K562 (cell line): Measurements from ENCODE around the gene ZBTB9. TPM values are rescaled to one million over a fixed set of nuclear protein-coding genes. Genes with fewer than 3 reads are reported as not detected.
A peak's percentile ranks its signal among the peaks of the same experiment; 100 is the strongest.

Experiments used
- HDAC3 ChIP-seq: fragments of 450-650 bp; IDR thresholded peaks from 2 replicates; pipeline ENCODE4 v1.6.1; 2018; ENCODE audit warnings: borderline replicate concordance, mild to moderate bottlenecking, moderate library complexity; ENCODE audit not compliant: partially characterized antibody
- NFIC ChIP-seq: fragments of 450-650 bp; IDR thresholded peaks from 2 replicates; pipeline ENCODE4 v1.6.1; 2017; ENCODE audit warnings: mild to moderate bottlenecking, inconsistent platforms
- POLR2B ChIP-seq: fragments of 450-650 bp; IDR thresholded peaks from 2 replicates; pipeline ENCODE4 v1.6.1; 2018; ENCODE audit warnings: low read depth; ENCODE audit not compliant: partially characterized antibody
- SIN3A ChIP-seq, 2 experiments: fragments of 150-350 bp in 1 of 2; IDR thresholded peaks; 2 replicates each; pipeline ENCODE4 v1.6.1; 2011 to 2016; ENCODE audit warnings: borderline replicate concordance in 2 of 2, low read depth in 2 of 2, low read length in 2 of 2, mild to moderate bottlenecking in 2 of 2, moderate library complexity in 2 of 2; ENCODE audit not compliant: control insufficient read depth in 1 of 2
- SLC30A9 ChIP-seq: fragments of 250-450 bp; sonication (Bioruptor Pico); IDR thresholded peaks from 2 replicates; pipeline ENCODE4 v1.8.0; 2022; ENCODE audit warnings: mild to moderate bottlenecking, moderate library complexity
- STAT5B ChIP-seq: fragments of 250-450 bp; sonication (Bioruptor Pico); IDR thresholded peaks from 2 replicates; pipeline ENCODE4 v1.8.0; 2021; ENCODE audit warnings: mild to moderate bottlenecking, inconsistent platforms
- ZNF217 ChIP-seq: sonication (generic); formaldehyde crosslinking; IDR thresholded peaks from 2 replicates; pipeline ENCODE4 v1.8.0; 2022; ENCODE audit warnings: mild to moderate bottlenecking, missing genetic modification reagents
- ZNF282 ChIP-seq: sonication (generic); formaldehyde crosslinking; IDR thresholded peaks from 2 replicates; pipeline ENCODE4 v1.8.1; 2023; ENCODE audit warnings: missing genetic modification reagents
- ZNF696 ChIP-seq: fragments of 250-450 bp; sonication (Bioruptor Pico); conservative IDR thresholded peaks from 2 replicates; pipeline ENCODE4 v1.4.0; 2020; ENCODE audit warnings: mild to moderate bottlenecking, moderate library complexity
- polyA plus RNA-seq, 8 experiments: library from polyadenylated mRNA; depleted of rRNA in 4 of 8; stranded (reverse) in 5 of 8; unstranded in 3 of 8; fragments of >200 nt; fragmentation: Nextera tagmentation in 2 of 8; fragmentation: Illumina TruSeq in 1 of 8; extraction: Ambion mirVana in 2 of 8; extraction: Trizol in 1 of 8; gene quantifications; 2 replicates each; pipeline versions ENCODE4 v1.2.1 to v1.2.3, GENCODE V29; 2011 to 2014; ENCODE audit warnings: inconsistent platforms in 1 of 8, missing spikeins in 1 of 8
- total RNA-seq, 7 experiments: library from RNA; depleted of rRNA in 6 of 7; stranded (reverse); fragments of >200 nt in 6 of 7; fragmentation: Illumina TruSeq in 2 of 7; extraction: Trizol in 2 of 7; gene quantifications; 2 replicates each; pipeline versions ENCODE4 v1.2.1 to v1.2.3, GENCODE V29; 2011 to 2021; ENCODE audit warnings: low replicate concordance in 1 of 7
- TF ChIP-seq, protein P1 (sequence below): sonication (generic); formaldehyde crosslinking; IDR thresholded peaks from 2 replicates; pipeline ENCODE4 v1.8.0; 2022; ENCODE audit warnings: mild to moderate bottlenecking, missing genetic modification reagents, borderline replicate concordance
- TF ChIP-seq, protein P2 (sequence below): IDR thresholded peaks from 2 replicates; pipeline ENCODE4 v1.6.1; 2011; ENCODE audit warnings: borderline replicate concordance, low read depth, mild to moderate bottlenecking, moderate library complexity, low read length; ENCODE audit not compliant: insufficient read depth, poor library complexity, severe bottlenecking
- TF ChIP-seq, protein P3 (sequence below): fragments of 450-650 bp; IDR thresholded peaks from 2 replicates; pipeline ENCODE4 v1.6.1; 2017; ENCODE audit warnings: antibody characterized with exemption, mild to moderate bottlenecking
- TF ChIP-seq, protein P4 (sequence below): fragments of 250-450 bp; sonication (Bioruptor Pico); IDR thresholded peaks from 2 replicates; pipeline ENCODE4 v1.8.0; 2021; ENCODE audit warnings: mild to moderate bottlenecking, moderate library complexity
- TF ChIP-seq, protein P5 (sequence below): IDR thresholded peaks from 2 replicates; pipeline ENCODE4 v1.6.1; 2011; ENCODE audit not compliant: insufficient read length; ENCODE audit errors: extremely low read depth

Gene ZBTB9
- total and polyA plus RNA-seq, 9 of the 15 experiments (the other 6 are each of a cell fraction or from before 2014, with no cell fraction given): 1.9 to 19.5 (median 10.4) TPM

DNA sequence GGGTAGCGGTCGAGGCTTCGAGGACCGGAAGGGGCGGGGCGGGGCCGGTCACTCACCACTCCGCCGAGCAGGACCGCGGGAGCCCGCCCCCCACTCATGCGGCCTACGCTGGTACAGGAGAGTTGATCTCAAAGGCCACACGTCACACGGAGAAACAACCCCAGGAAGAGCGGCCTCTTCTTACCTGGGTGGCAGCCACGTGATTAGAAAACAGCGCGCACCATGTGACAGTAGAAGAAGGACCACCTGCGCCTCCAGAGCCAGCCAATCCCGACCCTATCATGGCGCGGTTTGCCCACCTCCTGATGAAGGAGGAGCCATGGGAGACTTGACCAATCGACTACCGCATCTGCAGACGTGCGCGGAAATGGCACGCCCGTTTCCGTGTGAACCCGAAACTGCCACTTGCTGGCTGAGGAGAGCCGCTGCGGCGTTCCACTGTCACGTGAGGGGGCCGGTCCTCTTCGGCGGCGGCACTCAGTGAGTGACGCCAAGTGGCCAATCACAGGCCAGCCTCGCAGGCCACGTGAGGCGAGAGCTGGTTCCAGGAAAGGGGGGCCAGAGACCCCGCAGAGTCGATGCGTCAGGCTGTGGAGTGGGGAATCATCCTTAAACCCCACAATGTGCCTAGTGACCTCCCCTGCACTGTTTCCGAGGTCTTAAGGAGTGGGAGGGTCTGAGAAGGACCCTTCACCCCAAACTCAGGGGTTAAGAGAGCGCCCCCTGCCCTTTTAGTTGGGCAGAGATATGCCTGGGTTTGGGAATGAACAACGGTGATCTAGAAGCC, 36.3 kb upstream of the ZBTB9 start, which contains the start of gene CUTA (continued):
- TF ChIP-seq, protein P1, sequence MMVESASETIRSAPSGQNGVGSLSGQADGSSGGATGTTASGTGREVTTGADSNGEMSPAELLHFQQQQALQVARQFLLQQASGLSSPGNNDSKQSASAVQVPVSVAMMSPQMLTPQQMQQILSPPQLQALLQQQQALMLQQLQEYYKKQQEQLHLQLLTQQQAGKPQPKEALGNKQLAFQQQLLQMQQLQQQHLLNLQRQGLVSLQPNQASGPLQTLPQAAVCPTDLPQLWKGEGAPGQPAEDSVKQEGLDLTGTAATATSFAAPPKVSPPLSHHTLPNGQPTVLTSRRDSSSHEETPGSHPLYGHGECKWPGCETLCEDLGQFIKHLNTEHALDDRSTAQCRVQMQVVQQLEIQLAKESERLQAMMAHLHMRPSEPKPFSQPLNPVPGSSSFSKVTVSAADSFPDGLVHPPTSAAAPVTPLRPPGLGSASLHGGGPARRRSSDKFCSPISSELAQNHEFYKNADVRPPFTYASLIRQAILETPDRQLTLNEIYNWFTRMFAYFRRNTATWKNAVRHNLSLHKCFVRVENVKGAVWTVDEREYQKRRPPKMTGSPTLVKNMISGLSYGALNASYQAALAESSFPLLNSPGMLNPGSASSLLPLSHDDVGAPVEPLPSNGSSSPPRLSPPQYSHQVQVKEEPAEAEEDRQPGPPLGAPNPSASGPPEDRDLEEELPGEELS (CRISPR knock-in tag): no peak
- TF ChIP-seq ZNF282 (CRISPR knock-in tag): no peak
- TF ChIP-seq STAT5B: no peak
- TF ChIP-seq NFIC: peak; percentile 56; the same call in 1 of the 2 replicates
- TF ChIP-seq ZNF696 (CRISPR knock-in tag): no peak
- TF ChIP-seq ZNF217: no peak
- TF ChIP-seq, protein P2, sequence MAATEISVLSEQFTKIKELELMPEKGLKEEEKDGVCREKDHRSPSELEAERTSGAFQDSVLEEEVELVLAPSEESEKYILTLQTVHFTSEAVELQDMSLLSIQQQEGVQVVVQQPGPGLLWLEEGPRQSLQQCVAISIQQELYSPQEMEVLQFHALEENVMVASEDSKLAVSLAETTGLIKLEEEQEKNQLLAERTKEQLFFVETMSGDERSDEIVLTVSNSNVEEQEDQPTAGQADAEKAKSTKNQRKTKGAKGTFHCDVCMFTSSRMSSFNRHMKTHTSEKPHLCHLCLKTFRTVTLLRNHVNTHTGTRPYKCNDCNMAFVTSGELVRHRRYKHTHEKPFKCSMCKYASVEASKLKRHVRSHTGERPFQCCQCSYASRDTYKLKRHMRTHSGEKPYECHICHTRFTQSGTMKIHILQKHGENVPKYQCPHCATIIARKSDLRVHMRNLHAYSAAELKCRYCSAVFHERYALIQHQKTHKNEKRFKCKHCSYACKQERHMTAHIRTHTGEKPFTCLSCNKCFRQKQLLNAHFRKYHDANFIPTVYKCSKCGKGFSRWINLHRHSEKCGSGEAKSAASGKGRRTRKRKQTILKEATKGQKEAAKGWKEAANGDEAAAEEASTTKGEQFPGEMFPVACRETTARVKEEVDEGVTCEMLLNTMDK: peak; percentile 75
- TF ChIP-seq, protein P3, sequence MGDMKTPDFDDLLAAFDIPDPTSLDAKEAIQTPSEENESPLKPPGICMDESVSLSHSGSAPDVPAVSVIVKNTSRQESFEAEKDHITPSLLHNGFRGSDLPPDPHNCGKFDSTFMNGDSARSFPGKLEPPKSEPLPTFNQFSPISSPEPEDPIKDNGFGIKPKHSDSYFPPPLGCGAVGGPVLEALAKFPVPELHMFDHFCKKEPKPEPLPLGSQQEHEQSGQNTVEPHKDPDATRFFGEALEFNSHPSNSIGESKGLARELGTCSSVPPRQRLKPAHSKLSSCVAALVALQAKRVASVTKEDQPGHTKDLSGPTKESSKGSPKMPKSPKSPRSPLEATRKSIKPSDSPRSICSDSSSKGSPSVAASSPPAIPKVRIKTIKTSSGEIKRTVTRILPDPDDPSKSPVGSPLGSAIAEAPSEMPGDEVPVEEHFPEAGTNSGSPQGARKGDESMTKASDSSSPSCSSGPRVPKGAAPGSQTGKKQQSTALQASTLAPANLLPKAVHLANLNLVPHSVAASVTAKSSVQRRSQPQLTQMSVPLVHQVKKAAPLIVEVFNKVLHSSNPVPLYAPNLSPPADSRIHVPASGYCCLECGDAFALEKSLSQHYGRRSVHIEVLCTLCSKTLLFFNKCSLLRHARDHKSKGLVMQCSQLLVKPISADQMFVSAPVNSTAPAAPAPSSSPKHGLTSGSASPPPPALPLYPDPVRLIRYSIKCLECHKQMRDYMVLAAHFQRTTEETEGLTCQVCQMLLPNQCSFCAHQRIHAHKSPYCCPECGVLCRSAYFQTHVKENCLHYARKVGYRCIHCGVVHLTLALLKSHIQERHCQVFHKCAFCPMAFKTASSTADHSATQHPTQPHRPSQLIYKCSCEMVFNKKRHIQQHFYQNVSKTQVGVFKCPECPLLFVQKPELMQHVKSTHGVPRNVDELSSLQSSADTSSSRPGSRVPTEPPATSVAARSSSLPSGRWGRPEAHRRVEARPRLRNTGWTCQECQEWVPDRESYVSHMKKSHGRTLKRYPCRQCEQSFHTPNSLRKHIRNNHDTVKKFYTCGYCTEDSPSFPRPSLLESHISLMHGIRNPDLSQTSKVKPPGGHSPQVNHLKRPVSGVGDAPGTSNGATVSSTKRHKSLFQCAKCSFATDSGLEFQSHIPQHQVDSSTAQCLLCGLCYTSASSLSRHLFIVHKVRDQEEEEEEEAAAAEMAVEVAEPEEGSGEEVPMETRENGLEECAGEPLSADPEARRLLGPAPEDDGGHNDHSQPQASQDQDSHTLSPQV: peak; percentile 78; the same call in 1 of the 2 replicates
- peak; percentile 65 to 89; a peak in 2 of 4 replicates for TF ChIP-seq SIN3A (IDR thresholded peaks at IDR 0.05; ENCODE audit: borderline replicate concordance in 2 of 2, control insufficient read depth in 1 of 2, low read depth in 2 of 2, low read length in 2 of 2)
- TF ChIP-seq POLR2B: peak; percentile 83
- TF ChIP-seq, protein P4, sequence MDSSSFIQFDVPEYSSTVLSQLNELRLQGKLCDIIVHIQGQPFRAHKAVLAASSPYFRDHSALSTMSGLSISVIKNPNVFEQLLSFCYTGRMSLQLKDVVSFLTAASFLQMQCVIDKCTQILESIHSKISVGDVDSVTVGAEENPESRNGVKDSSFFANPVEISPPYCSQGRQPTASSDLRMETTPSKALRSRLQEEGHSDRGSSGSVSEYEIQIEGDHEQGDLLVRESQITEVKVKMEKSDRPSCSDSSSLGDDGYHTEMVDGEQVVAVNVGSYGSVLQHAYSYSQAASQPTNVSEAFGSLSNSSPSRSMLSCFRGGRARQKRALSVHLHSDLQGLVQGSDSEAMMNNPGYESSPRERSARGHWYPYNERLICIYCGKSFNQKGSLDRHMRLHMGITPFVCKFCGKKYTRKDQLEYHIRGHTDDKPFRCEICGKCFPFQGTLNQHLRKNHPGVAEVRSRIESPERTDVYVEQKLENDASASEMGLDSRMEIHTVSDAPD (CRISPR knock-in tag): no peak; the same call in 1 of the 2 replicates
- TF ChIP-seq, protein P5, sequence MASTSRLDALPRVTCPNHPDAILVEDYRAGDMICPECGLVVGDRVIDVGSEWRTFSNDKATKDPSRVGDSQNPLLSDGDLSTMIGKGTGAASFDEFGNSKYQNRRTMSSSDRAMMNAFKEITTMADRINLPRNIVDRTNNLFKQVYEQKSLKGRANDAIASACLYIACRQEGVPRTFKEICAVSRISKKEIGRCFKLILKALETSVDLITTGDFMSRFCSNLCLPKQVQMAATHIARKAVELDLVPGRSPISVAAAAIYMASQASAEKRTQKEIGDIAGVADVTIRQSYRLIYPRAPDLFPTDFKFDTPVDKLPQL: no peak
- TF ChIP-seq HDAC3: no peak
- no peak for TF ChIP-seq SLC30A9 (CRISPR knock-in tag)
